Neuronal stem cell (in vitro differentiated cells): ENCODE results near the gene RNF166.
A peak's percentile ranks its signal among the peaks of the same experiment; 100 is the strongest.

Experiments
- DNase-seq: peaks from one replicate; pipeline ENCODE4 v3.0.0-alpha.2; 2013; ENCODE audit warnings: low spot score
- H2AFZ ChIP-seq: one replicate; pipeline ENCODE4 v1.6.1; 2013; ENCODE audit warnings: mild to moderate bottlenecking, low read length, inconsistent platforms
- H2AK5ac ChIP-seq: 2 replicates; pipeline ENCODE4 v1.6.1; 2013; ENCODE audit warnings: low read depth, mild to moderate bottlenecking, inconsistent platforms, low read length, moderate library complexity, mixed read lengths
- H2BK120ac ChIP-seq: 2 replicates; pipeline ENCODE4 v1.6.1; 2013; ENCODE audit warnings: low read depth, mild to moderate bottlenecking, inconsistent platforms, low read length, moderate library complexity, mixed read lengths
- H2BK12ac ChIP-seq: one replicate; pipeline ENCODE4 v1.6.1; 2013; ENCODE audit warnings: low read length, inconsistent platforms
- H2BK15ac ChIP-seq: 2 replicates; pipeline ENCODE4 v1.6.1; 2013; ENCODE audit warnings: mild to moderate bottlenecking, low read length, inconsistent platforms, mixed read lengths
- H2BK5ac ChIP-seq: one replicate; pipeline ENCODE4 v1.6.1; 2013; ENCODE audit warnings: inconsistent platforms, mild to moderate bottlenecking, low read length, moderate library complexity
- H3K14ac ChIP-seq: one replicate; pipeline ENCODE4 v1.6.1; 2013; ENCODE audit warnings: low read length, inconsistent platforms
- H3K18ac ChIP-seq: 2 replicates; pipeline ENCODE4 v1.6.1; 2013; ENCODE audit warnings: low read length, inconsistent platforms
- H3K23ac ChIP-seq: 2 replicates; pipeline ENCODE4 v1.6.1; 2013; ENCODE audit warnings: low read depth, mild to moderate bottlenecking, mixed read lengths, low read length, inconsistent platforms; ENCODE audit not compliant: poor library complexity
- H3K27ac ChIP-seq: replicated peaks from 3 replicates; pipeline ENCODE4 v1.5.1; 2013; ENCODE audit warnings: low read length, inconsistent platforms
- H3K27me3 ChIP-seq, 3 experiments: 2 replicates each; pipeline ENCODE4 v1.6.1; 2013; ENCODE audit warnings: low read length in 3 of 3, mild to moderate bottlenecking in 2 of 3, inconsistent platforms in 1 of 3, low read depth in 1 of 3, mixed read lengths in 1 of 3, moderate library complexity in 1 of 3; ENCODE audit not compliant: control insufficient read depth in 3 of 3, insufficient read depth in 3 of 3
- H3K36me3 ChIP-seq, 2 donors: replicated peaks in 1 of 2; 2 replicates each; pipeline ENCODE4 v1.6.1; 2013; ENCODE audit warnings: low read length in 2 of 2; ENCODE audit not compliant: control insufficient read depth in 2 of 2, insufficient read depth in 2 of 2
- H3K4ac ChIP-seq: 2 replicates; pipeline ENCODE4 v1.6.1; 2013; ENCODE audit warnings: inconsistent platforms, mild to moderate bottlenecking, low read length, moderate library complexity
- H3K4me1 ChIP-seq, 2 donors: 1 replicate in 1 of 2; 2 replicates in 1 of 2; pipeline ENCODE4 v1.6.1; 2013; ENCODE audit warnings: low read length in 2 of 2, low read depth in 1 of 2; ENCODE audit not compliant: control insufficient read depth in 2 of 2, insufficient read depth in 1 of 2
- H3K4me2 ChIP-seq: one replicate; pipeline ENCODE4 v1.6.1; 2013; ENCODE audit warnings: mild to moderate bottlenecking, low read length, inconsistent platforms; ENCODE audit not compliant: insufficient read depth, poor library complexity, severe bottlenecking
- H3K4me3 ChIP-seq, 2 donors: 2 replicates each; pipeline ENCODE4 v1.5.1; 2013; ENCODE audit warnings: low read length in 2 of 2, mild to moderate bottlenecking in 2 of 2, inconsistent platforms in 1 of 2, moderate library complexity in 1 of 2
- H3K79me1 ChIP-seq: one replicate; pipeline ENCODE4 v1.6.1; 2013; ENCODE audit warnings: low read depth, mild to moderate bottlenecking, inconsistent platforms, low read length, moderate library complexity
- H3K9ac ChIP-seq: one replicate; pipeline ENCODE4 v1.6.1; 2013; ENCODE audit warnings: mild to moderate bottlenecking, low read depth, low read length, inconsistent platforms; ENCODE audit not compliant: poor library complexity
- H3K9me3 ChIP-seq, 2 donors: replicated peaks in 1 of 2; 2 replicates each; pipeline versions ENCODE3 to v1.6.1; 2013; ENCODE audit warnings: low read length in 2 of 2, mild to moderate bottlenecking in 2 of 2, inconsistent platforms in 1 of 2, low read depth in 1 of 2, mixed read lengths in 1 of 2, moderate library complexity in 1 of 2; ENCODE audit not compliant: control insufficient read depth in 2 of 2, insufficient read depth in 1 of 2
- H4K8ac ChIP-seq: one replicate; pipeline ENCODE4 v1.6.1; 2013; ENCODE audit warnings: low read depth, mild to moderate bottlenecking, inconsistent platforms, low read length, moderate library complexity
- H4K91ac ChIP-seq: one replicate; pipeline ENCODE4 v1.6.1; 2013; ENCODE audit warnings: low read length, low read depth, mild to moderate bottlenecking, inconsistent platforms; ENCODE audit not compliant: poor library complexity
- WGBS, 2 donors: extraction: QIAGEN DNeasy Blood & Tissue Kit; methylation state at CpG; one replicate each; pipeline ENCODE4 v1.1.7; 2013; ENCODE audit warnings: missing lambda C conversion rate in 2 of 2, mixed read lengths in 1 of 2; ENCODE audit not compliant: insufficient read length in 2 of 2, insufficient replicate concordance in 1 of 2; ENCODE audit errors: extremely low coverage in 2 of 2; 5-methylcytosine and 5-hydroxymethylcytosine counted together

The RNF166 gene

GRCh38 chr16:88710556-88710955 is 4.3 kb upstream of the RNF166 start:
- H2BK5ac ChIP-seq = no peak overlapping the region
- peak overlapping the region; percentile 61 for H2AK5ac ChIP-seq
- no peak overlapping the region for H2BK15ac ChIP-seq
- H3K18ac ChIP-seq = no peak overlapping the region
- no peak overlapping the region for H3K4ac ChIP-seq
- H2BK120ac ChIP-seq = no peak overlapping the region
- DNase-seq = no peak
- H3K4me2 ChIP-seq = no peak overlapping the region
- H2AFZ ChIP-seq = no peak overlapping the region
- peaks cover 5 to 8% of the 10 kb centered on the region in 2 donors for H3K4me1 ChIP-seq
- no peak overlapping the region for H3K4me3 ChIP-seq
- no peaks in the 10 kb centered on the region for H3K27me3 ChIP-seq
- H2BK12ac ChIP-seq = peak overlapping the region; percentile 10
- no peak overlapping the region for H4K91ac ChIP-seq
- no peak overlapping the region for H4K8ac ChIP-seq
- no peaks in the 10 kb centered on the region for H3K9me3 ChIP-seq
- WGBS, 2 donors = no CpG with 5 or more reads among the region's 16 CpGs
- H3K36me3 ChIP-seq = peaks cover 4 to 17% of the 10 kb centered on the region in 2 donors
- peaks cover 10% of the 10 kb centered on the region for H3K79me1 ChIP-seq
- H3K23ac ChIP-seq = peak overlapping the region; percentile 43
- H3K9ac ChIP-seq = peak overlapping the region; percentile 21
- no peak overlapping the region for H3K14ac ChIP-seq
- H3K27ac ChIP-seq = no peak overlapping the region

- no peak overlapping the region for H3K27ac ChIP-seq
- H3K79me1 ChIP-seq = peaks cover 18% of the 10 kb centered on the region
Observed at GRCh38 chr16:88706965-88707826, 988 bp upstream of the RNF166 start.

GRCh38 chr16:88705801-88706228 is 393 bp downstream of the RNF166 start:
- Histone ChIP-seq H2BK15ac (no peak overlapping the region), H2AFZ (peak overlapping the region; percentile 99), H4K91ac (no peak overlapping the region), H2BK5ac (no peak overlapping the region), H3K4me3 (peak overlapping the region; percentile 84 to 91), H2BK120ac (no peak overlapping the region), H3K4me1 (peaks cover 12 to 17% of the 10 kb centered on the region in 2 donors), H3K27me3 (no peaks in the 10 kb centered on the region), H4K8ac (no peak overlapping the region), H3K27ac (no peak overlapping the region), H3K9ac (peak overlapping the region; percentile 86), H3K4ac (no peak overlapping the region), H2BK12ac (no peak overlapping the region), H3K4me2 (peak overlapping the region; percentile 96), H3K18ac (peak overlapping the region; percentile 85), H3K9me3 (no peaks in the 10 kb centered on the region), H3K36me3 (peaks cover 2 to 7% of the 10 kb centered on the region in 2 donors), H3K14ac (no peak overlapping the region), H3K23ac (peak overlapping the region; percentile 2), H3K79me1 (peaks cover 25% of the 10 kb centered on the region), H2AK5ac (no peak overlapping the region)
- no peak for DNase-seq
- no CpG with 5 or more reads among the region's 57 CpGs for WGBS, 2 donors

More at GRCh38 chr16:88706965-88707826, 988 bp upstream of the RNF166 start:
- Histone ChIP-seq H3K4me2 (peak overlapping the region; percentile 96), H4K8ac (no peak overlapping the region), H3K14ac (no peak overlapping the region), H3K9ac (no peak overlapping the region), H4K91ac (no peak overlapping the region), H3K4ac (no peak overlapping the region), H3K18ac (no peak overlapping the region), H3K4me3 (peak overlapping the region; percentile 84 to 91), H2BK12ac (no peak overlapping the region), H2BK5ac (no peak overlapping the region), H2BK15ac (no peak overlapping the region), H2AK5ac (no peak overlapping the region), H3K4me1 (peaks cover 12 to 14% of the 10 kb centered on the region in 2 donors), H3K36me3 (peaks cover 2 to 3% of the 10 kb centered on the region in 2 donors), H3K9me3 (no peaks in the 10 kb centered on the region), H2AFZ (peak overlapping the region; percentile 99), H2BK120ac (no peak overlapping the region), H3K23ac (no peak overlapping the region), H3K27me3 (no peaks in the 10 kb centered on the region)
- no CpG with 5 or more reads among the region's 17 CpGs for WGBS, 2 donors
- no peak for DNase-seq

- Histone ChIP-seq H4K91ac (no peak overlapping the region), H3K4me3 (peak overlapping the region; percentile 84 to 91), H3K27ac (no peak overlapping the region), H3K36me3 (peaks cover 5 to 10% of the 10 kb centered on the region in 2 donors), H2AK5ac (no peak overlapping the region), H2BK120ac (no peak overlapping the region), H3K9me3 (no peaks in the 10 kb centered on the region), H3K4me1 (peaks cover 12 to 17% of the 10 kb centered on the region in 2 donors), H2AFZ (peak overlapping the region; percentile 99), H2BK15ac (no peak overlapping the region), H3K23ac (no peak overlapping the region), H3K4me2 (peak overlapping the region; percentile 96), H4K8ac (peak overlapping the region; percentile 43), H3K79me1 (peaks cover 25% of the 10 kb centered on the region), H3K4ac (no peak overlapping the region), H3K14ac (no peak overlapping the region), H3K27me3 (no peaks in the 10 kb centered on the region), H3K9ac (peak overlapping the region; percentile 12), H3K18ac (no peak overlapping the region), H2BK5ac (no peak overlapping the region), H2BK12ac (no peak overlapping the region)
- DNase-seq = no peak
- WGBS, 2 donors = no CpG with 5 or more reads among the region's 9 CpGs
Observed at GRCh38 chr16:88705076-88705684, 1.0 kb downstream of the RNF166 start.
